NCI-H446 treated with DMSO at 0.1 percent for 48 hours (cell line): ENCODE measurements around the gene ARHGAP18.
A peak's percentile ranks its signal among the peaks of the same experiment; 100 is the strongest.

Experiments
- DNase-seq: peaks from one replicate; lab custom pipeline; 2025; lab: John Stamatoyannopoulos, UW

Gene ARHGAP18

DNA sequence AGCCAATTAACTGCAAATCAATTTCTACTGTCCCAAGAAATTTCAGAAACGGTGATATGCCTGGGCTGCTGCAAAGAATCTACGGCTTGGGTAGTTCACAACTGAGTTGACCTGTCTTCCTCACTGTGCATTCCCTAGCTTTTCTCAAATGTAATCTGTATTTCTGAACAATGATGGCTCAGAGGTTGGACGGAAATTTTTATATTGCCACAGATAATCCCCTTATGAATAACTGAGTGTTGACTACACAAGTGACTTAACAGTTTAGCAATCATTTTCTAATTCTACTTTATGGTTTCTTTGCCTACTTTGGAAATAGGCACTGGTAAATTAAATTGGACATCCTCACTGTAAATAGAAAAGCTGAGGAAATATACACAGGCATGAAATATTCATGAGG lies 94.5 kb downstream of the ARHGAP18 start:
- no peak for DNase-seq

DNA sequence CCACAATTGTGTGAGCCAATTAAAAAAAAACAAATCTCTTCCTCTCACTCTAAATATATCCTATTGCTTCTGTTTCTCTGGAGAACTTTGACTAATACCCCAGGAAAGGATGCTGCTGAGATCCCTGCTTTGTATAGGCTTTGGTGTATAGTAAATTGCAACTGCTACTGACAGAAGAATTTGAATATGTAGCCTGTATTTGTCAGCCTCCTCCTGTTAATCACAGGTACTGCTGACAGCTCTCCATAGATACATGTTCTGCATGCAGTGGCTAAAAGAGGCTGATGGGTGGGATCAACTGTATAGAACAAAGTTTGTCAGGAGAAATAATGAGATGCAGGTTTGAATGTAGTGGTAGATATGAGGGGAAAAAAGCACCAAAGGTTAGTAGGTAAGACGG lies 95.0 kb downstream of the ARHGAP18 start:
- no peak for DNase-seq

DNA sequence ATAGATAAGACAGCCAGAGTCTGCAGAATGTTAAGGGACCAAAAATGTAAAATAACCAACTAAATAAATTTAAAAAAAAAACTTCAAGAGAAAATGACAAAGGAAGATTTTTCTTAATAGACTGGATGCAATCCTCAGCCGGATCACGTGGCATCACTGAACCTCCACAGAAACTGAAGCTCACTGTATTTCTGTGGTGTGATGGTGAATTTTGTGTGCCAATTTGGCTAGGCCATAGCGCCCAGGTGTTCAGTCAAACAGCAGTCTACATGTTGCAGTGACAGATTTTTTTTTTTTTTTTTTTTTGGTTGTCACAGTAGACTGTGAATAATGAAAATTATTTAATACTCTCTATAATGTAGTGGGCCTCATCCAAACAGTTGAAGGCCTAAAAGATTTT lies 95.5 kb downstream of the ARHGAP18 start:
- no peak for DNase-seq

DNA sequence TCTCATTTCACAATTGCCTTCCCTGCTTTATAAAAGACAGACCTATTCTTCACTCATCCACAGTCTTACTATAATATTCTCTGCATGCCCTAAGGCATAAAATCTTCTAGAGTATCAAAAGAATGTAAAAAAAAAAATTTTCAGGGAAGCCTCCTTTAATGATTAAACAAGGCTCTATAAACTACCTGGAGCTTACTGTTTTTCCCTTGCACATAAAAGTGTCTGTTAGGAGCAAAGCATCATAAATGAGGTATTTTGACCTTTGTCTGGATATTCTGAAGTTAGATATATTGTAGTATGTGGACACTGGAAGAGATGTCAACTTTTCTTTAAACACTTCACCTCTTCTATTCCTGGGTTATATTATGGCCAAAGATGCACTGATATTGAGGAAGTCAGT lies 97.5 kb downstream of the ARHGAP18 start:
- no peak for DNase-seq

DNA sequence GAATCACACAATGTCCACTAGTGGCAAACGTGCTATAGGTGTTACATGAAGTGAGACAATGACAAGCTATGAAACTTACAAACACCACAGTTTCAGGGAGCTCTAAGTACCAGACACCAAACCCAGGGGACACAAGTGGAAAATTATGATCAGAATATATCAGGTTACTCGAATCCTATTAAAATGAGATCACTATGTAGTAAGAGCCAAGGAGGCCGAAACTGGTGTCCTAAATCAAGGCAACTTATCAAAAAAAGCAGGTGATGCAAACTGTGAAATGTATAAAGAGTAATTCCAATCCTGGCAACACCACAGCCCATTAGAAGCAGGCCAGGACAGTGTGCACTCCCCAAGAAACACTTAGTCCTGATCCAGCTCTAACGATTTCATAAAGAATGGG lies 100.3 kb downstream of the ARHGAP18 start:
- no peak for DNase-seq

DNA sequence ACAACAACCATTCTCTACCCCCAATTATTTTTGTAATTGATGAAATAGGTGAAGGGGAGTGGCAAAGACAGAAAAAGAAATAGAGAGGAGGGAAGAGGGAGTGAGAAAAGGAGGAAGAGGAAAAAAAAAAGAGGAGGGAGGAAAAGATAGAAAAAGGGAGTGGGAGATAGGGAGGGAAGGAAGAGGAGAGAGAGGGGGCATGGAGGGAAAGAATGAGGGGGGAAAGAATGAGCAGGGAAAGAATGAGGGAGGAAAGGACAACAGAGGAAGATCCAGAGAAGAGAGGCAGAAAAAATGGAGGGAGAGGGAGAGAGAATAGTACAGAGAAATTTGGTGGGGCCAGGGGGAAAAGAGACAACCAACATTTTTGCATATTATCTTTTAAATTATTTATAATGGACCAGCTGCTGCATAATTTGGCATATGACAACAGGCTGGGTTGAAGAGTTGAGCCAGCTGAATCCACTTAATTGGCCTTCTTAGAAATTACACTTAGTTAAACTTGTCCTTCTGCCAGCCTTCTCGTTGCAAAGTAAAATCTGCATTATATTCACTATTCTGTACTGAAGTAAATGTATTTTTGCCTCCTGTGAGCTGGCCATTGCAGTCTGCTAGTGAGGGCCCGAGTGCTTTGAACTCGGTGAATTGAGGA lies 101.0 kb downstream of the ARHGAP18 start:
- peak; percentile 48 for DNase-seq

DNA sequence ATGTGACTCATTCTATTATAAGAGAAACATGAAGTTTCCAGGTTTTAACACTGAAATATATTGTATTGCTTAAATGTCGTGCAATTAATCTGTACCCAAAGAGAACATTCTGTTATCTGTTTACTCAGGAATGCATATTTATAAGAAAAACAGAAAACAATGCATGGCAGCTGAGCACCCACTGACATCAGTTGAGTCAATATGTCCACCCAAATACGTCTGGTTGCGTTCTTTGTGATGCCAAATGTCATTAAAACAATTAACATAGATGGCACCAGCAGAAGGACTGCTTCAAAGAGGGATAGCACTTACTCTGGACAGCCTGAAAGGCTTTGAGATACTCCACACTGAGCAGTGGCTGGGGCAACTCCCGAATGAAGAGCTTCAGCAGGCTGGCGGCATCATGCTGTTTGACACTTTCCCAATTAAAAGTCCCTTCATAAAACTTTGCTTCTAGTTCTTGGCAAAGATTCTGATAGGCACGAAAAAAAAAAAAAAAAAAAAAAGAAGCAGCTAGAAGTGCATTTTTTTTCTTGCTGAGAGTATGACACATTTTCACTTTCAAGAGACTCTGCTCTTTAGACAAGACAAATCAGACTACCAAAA lies 102.3 kb downstream of the ARHGAP18 start:
- DNase-seq: no peak

DNA sequence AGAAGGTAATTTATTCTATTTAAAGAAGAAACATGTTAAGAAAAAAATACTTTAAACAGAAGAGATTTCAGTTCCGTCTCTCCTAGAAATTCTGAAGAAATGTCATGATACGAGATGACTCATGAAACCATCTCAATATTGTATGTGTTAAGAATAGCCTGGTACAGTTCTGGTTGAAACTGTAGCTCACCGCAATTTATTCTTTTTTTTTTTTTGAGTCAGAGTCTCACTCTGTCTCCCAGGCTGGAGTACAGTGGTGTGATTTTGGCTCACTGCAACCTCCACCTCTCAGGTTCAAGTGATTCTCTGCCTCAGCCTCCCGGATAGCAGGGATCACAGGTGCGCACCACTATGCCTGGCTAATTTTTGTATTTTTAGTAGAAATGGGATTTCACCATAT lies 103.3 kb downstream of the ARHGAP18 start:
- no peak for DNase-seq

DNA sequence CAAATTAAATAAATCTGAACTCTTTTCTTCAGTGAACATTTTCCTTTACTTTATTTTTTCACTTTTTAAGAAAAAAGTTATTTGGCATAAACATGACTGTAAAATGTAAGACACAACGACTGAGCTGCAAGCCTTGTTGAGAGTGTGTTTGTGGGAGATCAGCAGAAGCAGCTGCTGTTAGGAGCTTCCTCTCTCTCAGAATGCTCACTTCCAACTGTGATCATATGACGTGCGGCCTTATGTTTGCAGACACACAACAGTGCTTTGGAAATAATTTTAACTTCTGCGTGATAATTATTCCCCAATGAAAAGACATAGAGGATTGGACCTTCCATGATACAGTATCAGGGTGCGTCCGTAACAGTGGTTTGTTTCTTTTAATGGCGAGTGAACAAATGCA lies 104.0 kb downstream of the ARHGAP18 start:
- DNase-seq: no peak

DNA sequence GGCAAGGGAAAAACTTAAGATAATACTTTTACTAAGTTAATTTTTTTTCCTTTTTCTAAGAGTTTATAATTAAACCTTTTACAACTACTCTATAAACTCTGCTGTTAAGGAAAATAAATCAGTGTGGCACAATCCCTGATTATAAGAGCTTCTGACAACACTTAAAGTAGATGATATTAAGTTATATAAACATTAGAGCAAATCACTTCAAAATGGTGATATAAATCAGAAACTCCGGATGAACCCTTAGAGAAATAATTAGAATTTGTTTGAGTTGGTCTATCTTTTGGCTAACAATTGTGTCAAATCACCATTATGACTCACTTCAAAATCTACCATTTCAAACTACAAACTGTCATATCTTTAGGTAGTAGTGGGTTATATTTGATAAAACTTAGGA lies 104.9 kb downstream of the ARHGAP18 start:
- DNase-seq: no peak

DNA sequence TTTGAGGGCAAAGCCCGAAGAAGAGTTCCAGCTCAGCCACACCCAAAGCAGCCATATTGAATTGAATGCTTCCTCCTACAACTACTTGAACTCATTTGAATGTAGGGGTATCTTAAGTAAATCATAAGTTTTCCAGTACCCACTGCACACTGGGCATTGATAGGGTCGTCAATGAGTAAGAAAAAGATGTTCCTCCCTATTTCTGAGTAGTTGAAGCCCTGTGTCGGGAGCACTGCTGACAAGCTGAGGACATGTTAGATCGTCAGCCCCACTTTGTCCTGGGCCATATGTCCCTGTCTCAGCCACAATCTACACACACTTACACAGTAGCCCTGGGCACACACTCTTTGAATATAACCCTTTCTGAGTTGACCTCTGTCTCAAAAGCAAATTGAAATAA lies 105.7 kb downstream of the ARHGAP18 start:
- DNase-seq: no peak

DNA sequence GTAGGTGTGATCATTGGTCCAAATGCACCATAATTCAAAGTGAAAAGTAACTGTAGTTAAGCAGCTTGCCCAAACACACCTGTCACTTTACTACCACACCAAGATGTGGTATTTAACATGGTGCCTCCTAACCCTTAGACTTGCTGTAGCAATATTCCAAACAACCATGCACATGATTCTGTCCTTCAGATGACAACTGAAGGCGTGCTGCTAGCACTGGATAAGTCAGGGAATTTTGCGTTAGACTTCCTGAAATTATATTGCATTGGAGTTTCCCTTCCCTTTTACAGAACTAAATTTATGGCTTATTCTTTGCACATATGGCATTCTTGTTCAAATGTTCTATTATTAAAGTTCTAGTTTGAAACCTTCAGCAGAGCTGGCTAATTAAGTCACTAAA lies 106.2 kb downstream of the ARHGAP18 start:
- DNase-seq: no peak

DNA sequence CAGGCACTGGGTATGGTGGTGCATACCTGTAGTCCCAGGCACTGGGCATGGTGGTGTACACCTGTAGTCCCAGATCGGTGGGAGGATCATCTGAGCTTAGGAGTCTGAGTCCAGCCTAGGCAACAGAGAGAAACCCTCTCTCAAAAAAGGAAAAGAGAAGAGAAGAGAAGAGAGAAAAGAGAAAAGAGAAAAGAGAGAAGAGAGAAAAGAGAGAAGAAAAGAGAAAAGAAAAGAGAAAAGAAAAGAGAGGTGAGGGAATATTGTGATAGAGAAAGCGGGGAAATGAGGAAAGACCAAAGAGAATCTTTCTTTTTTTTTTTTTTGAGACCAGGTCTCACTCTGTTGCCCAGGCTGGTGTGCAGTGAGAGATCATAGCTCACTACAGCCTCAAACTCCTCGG lies 108.7 kb downstream of the ARHGAP18 start:
- DNase-seq: no peak

DNA sequence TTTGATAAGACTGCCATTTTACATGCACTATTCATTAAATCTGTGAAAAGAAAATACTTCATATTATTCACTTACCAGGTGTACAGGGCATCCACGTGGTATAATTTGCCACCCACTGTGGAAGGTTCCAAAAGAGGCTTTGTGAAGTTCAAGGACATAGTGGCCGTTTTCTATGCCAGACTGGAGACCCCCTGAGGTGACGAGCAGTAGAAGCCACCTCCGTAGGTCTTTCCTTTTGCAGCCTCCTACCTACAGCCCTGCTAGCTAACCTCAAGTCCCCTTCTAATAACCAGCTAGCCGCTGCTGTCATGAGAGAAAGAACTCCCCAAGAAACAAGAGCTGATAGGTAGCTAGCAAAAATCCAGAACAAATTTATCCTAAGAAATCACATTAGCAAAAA lies 110.5 kb downstream of the ARHGAP18 start:
- DNase-seq: no peak

DNA sequence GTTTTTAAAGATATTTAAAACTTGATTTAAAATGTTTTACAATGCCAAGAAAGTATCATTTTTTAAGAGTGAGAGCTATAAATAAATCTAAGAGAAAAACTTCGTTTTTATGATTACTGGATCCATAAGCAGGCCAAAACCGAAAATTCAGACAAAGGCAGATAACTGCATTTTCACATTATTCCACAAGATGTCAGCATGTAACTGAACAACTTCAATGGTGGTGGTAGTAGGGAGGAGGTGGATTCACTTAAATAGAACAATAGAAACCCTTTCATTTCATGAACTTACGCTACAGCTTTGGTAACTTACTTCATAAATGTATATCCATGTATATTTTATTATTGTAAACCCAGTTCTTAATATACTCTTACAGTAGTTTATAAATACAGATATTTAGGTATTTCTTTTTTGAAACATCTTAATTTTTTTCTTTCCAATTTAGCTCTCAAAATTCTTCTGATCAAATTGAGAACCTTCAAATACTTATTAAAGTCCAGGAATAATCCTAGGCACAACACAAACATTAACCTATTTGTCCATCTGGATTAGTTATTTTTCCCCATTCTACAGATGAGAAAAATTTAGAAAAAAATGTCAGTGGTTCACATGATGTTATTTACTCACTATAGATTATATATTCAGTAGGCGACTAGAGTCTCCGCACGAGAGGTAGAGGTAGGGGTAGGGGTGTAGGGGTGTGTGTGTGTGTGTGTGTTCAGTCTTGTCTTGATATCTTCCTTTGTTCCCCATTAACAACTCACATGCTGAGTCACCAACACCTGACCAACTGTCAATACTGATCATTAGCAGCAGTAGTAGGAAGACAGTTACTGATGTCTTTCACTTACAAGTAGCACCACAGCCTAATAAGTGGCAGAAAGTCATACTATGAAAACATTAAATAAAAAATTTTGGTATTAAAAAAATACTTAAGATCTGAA lies 111.5 kb downstream of the ARHGAP18 start:
- peak; percentile 59 for DNase-seq

DNA sequence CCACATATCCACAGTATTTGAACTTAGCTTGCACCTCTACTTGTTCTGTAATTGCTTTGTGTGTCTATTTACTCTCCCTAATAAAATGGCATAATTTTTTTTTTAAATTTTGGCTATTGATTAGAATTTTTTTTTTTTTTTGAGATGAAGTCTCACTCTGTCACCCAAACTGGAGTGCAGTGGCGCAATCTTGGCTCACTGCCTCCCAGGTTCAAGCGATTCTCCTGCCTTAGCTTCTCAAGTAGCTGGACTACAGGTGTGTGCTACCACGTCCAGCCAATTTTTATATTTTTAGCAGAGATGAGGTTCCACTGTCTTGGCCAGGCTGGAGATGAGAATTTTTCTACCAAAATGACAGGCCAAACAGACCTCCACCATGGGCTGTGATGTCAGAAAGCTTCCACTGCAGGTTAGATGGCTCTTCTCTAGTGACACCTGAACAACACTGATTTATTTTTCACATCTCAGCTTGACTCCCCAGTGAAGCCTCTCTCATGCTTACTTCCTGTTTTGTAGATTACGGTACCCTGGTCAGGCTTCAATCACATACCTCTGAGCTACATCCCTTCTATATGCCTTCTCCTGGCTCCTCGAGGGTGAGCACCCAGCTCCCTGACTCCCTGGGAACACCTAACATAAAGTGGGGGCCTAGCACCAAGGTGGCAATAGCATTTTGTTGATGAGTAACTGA lies 112.8 kb downstream of the ARHGAP18 start:
- DNase-seq: no peak

DNA sequence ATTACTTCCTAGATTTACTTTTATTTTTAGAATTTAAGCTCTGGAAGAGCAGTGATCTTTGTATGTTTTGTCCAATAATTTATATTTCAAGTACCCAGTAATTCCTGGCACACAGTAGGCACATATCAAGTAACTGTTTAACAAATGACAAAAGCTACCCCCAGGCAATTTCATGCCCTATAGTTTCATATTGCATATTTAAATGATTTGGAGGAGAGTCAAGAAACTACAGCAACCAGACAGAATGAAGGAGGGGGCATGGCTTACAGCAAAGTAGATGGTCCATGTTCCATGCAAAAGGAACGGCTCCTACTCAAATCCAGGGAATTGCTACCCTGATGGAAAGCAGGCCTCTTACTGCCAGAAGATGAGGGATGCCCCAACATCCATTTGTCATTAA lies 113.5 kb downstream of the ARHGAP18 start:
- no peak for DNase-seq

DNA sequence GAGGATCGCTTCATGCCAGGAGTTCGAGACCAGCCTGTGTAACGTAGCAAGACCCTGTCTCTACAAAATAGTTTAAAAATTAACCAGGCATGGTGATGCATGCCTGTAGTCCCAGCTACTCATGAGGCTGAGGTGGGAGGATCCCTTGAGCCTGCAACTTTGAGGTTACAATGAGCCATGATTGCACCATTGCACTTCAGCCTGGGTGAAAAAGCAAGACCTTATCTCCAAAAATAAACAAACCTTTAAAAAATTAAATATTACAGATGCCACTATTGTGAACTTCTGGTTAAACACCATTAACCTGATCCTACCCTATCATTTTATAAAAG lies 116.8 kb downstream of the ARHGAP18 start:
- no peak for DNase-seq

DNA sequence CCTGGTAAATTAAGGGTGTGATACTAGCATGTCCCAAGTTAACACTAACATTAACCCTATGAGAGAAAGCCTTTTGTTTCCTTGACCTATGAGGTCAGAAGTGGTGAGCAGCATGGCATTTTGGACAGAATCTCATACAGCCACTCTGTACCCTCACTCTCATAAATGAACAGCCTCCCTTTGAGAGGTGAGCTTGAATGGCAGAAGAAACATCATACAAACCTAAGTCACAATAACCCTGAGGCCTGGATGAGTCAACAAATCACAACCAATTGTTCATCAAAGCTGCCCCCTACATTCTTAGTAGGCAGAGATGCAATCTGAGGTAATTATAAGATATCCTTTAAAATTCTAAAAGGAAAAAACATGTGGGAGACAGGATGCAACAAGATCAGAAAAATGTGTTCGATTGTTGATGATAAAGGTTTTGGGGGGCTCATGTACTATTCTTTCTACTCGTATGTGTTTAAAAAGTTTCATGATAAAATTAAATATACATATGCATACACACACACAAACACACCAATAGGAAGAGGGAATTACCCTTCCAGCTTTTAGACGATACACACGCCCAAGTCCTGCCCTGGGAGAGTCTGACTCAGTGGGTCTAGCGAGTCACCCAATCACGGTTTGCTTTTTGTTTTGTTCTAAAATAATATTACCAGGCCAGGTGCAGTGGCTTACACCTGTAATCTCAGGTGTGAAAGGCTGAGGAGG lies 117.3 kb downstream of the ARHGAP18 start:
- DNase-seq: no peak

DNA sequence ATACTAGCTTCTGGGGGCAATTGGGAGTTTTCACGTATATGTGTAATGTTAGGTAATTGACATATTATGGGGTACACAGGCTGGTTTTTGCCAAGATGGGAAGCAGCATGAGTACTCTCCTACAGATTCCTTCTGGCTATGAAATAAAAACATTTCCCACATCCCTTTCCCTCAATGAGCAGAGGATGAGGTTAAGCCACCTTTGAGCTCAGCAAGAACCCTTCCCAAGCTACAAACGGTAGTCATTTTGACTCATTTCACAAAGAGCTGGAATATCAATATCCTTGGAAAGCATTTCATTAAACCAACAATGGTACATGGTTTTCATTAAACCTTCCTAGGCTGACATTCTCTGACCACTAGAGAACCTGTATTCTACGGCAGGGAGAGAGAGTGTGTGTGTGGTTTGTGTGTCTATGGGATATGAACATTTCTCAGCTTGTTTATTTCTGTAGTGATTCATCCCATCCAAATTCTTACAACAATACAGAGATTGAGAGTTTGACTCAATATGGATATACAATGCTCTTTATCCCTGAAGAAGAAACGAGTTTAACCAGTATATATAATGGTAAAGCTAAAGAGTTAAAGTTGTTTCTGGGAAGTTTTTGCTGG lies 119.5 kb downstream of the ARHGAP18 start:
- DNase-seq: no peak

DNA sequence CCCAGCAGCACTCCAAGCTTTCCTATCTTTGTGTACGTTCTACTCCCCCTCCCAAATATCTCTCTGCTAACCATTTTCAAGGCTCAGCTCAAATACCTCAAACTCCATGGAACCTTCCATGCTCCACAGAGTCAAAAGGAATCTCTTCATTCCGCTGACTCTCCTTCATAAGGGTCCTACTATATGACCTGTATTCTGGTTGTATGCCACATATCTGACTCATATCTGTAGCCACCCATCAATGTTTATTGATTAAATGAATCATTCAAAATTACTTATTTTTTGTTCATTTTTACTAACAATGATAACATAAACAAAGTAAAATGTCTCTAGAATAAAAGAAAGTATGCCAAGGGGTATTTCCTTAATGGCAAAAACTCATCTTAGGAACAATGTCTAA lies 123.2 kb downstream of the ARHGAP18 start:
- DNase-seq: no peak

DNA sequence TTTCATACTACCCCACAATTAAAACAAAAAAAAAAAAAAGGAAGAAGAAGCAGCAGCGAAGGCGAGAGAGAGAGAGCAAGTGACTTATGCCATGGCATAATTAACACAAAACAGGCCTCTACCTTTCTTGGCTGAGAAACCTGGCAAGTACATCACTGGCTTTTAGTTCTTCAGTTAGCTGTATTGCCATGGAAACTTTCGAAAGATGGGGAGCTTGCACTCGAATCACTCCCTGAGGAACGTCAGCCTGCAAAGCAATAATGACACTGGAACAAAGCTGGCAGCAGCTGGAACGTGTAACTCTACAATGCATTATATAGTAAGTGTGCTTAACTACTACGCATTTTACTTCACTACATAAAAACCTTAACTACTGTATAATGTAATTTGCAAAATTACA lies 126.1 kb downstream of the ARHGAP18 start:
- DNase-seq: no peak
